NCI-H748 (cell line): ENCODE measurements around the gene ATP6V0A1.

Source experiments
- DNase-seq: peaks from one replicate; lab custom pipeline; 2025; ENCODE audit not compliant: unreplicated experiment; lab: John Stamatoyannopoulos, UW

Gene ATP6V0A1

GRCh38 chr17:42518755-42519545 is 60.3 kb downstream of the ATP6V0A1 start:
- DNase-seq = no peak

DNA sequence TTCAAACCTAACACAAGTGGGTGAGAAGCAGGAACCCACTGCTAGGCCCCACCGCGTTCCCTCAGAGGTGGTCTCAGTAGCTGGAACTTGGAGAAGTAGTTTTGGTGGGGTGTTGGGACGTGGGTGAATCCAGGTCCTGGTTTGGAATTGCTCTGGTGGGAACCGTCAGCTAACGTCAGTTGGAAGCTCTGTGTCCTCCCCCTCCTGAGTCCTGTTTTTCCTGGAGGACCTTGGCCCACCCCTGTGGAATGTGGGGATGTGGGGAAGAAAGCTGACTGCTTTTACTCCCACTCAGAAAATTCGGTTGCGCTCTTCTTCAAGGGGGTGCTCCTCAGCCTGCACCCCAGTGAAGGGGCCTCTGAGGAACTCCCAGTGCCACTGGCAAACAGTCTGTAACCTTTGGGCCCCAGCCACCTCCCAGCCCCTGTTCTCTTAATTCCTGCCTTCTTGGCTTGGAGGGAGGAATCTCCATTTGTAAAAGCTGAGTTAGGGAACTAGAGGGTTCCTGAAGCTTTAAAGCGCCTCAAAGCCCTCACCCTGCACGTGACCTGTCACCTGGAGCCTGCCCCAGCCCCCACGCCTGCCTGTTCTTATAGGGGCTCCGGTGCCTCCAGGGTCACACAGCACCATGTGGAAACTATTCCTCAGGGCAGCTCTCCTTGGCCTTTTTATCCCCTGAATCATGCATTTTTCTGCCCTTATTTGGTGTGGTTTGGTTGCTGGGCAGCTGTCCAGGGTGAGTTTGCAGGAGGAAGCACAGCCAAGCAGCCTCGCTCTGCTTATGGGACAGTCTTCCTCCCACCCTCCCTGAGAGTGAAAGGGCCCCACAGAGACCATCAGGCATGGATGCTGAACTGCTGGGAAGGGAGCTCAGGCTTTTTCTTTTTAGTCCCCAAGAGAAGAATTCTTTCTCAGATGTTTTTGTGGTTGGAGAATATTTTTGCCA is 61.1 kb downstream of the ATP6V0A1 start:
- DNase-seq = no peak

DNA sequence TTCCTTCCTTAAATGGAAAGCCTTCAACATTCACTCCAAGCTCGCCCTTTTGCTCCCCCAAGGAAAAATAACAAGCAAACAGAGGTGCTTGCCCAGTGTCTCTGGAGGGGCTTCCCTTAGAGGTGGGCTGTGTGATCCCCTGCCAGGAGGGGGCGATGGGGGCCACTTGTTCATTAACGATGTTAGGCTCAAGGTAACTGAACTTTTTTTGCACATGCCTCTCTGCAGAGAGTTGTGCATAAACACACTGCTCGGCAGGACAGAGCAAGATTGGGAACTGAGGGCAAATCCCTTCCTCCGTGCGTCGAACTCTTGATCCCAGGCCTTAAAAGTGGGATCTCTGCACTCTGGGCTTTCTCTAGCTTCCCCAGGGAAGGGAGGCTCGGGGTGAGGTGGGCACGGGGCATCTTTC is 61.9 kb downstream of the ATP6V0A1 start:
- DNase-seq = no peak

DNA sequence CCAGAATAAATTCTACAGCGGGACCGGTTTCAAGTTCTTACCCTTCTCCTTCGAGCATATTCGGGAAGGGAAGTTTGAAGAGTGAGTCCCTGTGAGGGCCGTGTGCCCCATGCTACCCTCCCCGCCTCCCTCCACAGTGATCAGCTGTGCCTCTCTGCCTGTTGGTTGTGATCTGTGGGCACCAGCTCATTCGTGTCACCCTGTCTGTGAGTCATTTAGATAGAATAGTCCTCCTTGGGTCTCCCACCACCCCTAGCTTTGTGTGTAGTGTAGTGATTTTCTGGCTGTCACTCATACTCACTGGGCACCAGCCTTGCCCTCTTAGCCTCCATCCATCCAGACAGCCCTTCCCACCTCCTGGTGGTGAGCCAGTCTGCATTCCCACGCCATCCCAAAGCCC is 62.4 kb downstream of the ATP6V0A1 start:
- no peak for DNase-seq

DNA sequence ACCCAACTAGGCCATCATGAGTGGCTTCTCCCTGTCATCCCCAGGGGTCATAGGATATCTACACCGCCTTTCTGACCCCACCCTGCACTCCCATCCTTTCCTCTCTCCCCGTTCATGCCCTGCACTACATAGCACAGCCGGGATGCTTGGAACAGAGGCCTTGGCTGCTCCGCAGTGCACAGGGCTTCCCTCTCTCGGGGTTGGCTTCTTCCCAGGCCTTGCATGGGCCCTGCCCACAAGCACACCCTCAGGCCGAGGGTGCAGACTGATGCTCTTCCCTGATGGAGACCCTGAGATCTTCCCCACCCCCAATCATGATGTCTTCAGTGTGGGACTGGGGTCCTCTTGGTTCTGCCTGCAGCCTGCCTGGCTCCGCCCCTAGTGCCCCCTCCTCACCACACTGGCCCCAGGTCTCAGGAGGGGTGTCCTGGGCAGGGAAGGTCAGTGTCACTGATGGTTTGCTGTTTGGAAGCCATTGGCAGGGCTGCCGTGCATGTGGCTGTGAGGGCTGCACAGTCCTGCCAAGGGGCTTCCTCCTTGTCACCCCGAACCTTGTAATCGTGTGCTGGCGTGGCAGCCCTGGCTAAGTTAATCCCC is 63.1 kb downstream of the ATP6V0A1 start:
- no peak for DNase-seq

DNA sequence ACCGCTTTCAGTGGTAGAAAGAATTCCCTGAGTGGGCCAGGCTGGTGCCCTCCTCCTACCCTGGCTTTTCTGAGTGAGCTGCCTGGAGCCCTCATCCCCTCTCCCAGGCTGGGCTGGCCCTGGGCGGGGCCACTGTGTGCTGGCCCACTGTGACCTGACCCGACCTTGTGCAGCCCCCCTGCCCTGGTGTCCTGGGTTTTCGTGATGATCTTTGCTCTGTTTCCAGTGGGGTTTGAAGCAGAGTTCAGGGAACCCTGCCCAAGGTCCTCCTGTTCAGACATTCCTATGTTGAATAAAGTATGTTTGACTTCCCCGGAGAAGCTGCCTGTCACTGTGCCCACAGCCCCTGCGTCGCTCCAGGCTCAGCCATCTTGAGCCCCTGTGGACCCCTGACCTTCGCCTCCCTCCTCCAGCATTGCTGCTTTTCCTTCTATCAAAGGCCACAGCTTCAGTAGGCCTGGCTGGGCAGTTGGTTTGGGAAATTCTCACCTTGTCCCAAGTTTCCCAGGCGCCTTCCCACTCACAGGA is 63.6 kb downstream of the ATP6V0A1 start:
- DNase-seq = no peak

DNA sequence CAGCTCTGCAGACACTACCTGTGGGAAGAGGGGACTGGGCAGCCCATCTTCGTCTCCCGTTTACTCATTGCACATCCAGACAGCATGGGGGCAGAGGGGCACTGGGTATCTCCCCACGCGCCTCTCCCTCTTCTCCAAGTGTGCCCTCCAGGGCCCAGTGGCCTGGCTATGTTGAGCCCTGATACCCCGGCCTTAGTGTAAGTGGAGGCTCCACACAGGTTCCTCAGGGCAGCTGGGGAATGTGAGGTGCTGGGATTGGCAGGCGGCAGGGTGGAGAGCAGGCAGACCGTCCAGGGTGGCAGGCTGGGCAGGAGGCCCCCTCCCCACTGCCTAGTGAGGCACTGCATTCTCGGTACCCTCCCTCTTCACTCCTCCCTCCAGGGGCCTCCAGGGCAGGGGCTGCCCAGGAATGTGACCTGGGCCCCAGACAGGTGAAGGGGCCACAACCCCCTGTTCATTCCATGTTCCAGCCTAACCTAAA is 64.2 kb downstream of the ATP6V0A1 start:
- no peak for DNase-seq

- no peak for DNase-seq
These were observed 66.5 kb downstream of the ATP6V0A1 start for GRCh38 chr17:42525221-42525620.

GRCh38 chr17:42526031-42526444 is 67.4 kb downstream of the ATP6V0A1 start:
- no peak for DNase-seq

DNA sequence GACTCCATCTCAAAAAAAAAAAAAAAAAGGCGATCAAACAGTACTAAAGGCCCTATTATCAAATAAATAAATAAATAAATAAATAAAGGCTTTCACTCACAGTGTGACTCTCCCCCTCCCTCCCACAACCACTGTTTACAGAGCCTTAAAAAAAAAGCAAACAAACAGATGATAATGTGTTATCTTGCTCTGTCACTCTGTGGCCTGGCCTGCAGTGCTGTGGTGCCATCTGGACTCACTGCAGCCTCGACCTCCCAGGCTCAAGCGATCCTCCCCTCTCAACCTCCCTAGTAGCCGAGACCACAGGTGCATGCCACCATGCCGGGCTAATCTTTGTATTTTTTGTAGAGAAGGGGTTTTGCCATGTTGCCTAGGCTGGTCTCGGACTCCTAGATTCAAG is 69.3 kb downstream of the ATP6V0A1 start:
- DNase-seq = no peak

DNA sequence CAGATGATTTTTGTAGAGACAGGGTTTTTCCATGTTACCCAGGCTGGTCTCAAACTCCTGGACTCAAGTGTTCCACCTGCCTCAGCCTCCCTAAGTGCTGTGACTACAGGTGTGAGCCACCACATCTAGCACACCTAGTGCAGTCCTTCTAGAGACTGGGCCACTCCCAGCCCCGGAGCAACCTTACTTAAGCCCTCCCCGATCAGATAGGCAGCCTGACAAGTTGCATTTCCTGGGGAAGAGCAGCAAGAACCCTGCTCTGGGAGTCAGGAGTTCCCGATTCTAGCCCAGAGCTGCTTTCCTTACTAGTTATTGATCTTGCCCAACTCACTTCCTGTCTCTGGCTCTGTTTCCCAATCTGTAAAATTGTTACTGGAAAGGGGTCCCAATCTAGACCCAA is 70.4 kb downstream of the ATP6V0A1 start:
- DNase-seq = no peak

DNA sequence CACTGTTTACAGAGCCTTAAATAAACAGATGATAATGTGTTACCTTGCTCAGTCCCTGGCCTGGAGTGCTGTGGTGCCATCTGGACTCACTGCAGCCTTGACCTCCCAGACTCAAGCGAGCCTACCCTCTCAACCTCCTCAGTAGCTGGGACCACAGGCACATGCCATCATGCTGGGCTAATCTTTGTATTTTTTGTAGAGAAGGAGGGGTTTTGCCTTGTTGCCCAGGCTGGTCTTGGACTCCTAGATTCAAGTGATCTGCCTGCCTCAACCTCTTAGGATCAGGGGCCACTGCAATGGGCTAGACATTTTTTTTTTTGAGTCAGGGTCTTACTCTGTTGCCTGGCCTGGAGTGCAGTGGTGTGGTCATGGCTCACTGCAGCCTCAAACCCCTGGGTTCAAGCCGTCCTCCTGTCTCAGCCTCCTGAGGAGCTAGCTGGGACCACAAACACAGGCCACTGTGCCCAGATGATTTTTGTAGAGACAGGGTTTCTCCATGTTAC is 72.3 kb downstream of the ATP6V0A1 start:
- DNase-seq = peak; percentile 53

DNA sequence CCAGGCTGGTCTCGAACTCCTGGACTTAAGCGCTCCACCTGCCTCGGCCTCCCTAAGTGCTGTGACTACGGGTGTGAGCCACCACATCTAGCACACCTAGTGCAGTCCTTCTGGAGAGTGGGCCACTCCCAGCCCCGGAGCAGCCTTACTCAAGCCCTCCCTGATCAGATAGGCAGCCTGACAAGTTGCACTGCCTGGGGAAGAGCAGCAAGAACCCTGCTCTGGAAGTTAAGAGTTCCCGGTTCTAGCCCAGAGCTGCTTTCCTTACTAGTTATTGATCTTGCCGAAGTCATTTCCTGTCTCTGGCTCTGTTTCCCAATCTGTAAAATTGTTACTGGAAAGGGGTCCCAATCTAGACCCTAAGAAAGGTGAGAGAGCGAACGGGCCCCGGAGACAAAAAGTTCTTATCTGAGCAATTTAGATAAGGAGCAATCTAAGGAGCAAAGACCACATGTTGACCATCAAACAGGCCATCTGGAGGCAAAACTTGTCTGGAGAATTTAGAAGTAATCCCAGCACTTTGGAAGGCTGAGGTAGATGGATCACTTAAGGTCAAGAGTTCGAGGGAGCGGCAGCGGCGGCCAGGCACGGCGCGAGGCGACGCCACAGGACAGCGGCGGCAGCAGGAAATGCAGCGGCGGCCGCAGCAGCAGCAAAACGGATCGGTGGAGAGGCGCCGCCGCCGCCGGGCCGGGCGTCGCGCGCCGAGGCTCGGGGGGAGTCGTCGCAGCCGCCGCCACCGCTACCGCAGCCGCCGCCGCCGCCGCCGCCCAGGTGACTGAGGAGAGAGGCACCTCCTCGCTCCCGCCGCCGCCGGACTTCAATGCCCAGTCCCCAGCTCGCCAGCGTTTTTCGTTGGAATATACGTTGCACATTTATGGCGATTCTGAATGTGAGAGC is 73.0 kb downstream of the ATP6V0A1 start:
- DNase-seq = peak; percentile 70

GRCh38 chr17:42535155-42536047 is 76.7 kb downstream of the ATP6V0A1 start:
- DNase-seq = peak; percentile 33

DNA sequence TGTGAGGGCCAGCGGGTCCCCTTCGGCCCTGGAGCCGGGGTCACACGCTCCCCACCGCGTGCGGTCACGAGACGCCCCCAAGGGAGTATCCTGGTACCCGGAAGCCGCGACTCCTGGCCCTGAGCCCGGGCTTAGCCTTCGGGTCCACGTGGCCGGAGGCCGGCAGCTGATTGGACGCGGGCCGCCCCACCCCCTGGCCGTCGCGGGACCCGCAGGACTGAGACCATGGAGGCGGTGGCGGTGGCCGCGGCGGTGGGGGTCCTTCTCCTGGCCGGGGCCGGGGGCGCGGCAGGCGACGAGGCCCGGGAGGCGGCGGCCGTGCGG is 77.3 kb downstream of the ATP6V0A1 start, which contains the start of gene NAGLU:
Gene NAGLU, plus strand, starts transcription at position 194 of the 324 bp plus-strand sequence. Its CDS starts 32 bp downstream, at position 226.
- peak; percentile 94 for DNase-seq

GRCh38 chr17:42536372-42537155 is 77.9 kb downstream of the ATP6V0A1 start:
- DNase-seq = peak; percentile 88

- DNase-seq = no peak
These were observed 78.6 kb downstream of the ATP6V0A1 start for GRCh38 chr17:42537156-42537805.
